Skeletal muscle satellite cell (primary cell): ENCODE data around the gene TMEM50B.
A peak's percentile ranks its signal among the peaks of the same experiment; 100 is the strongest.
"Not testable (repeated sequence)": the region's sequence is repeated elsewhere in the genome, so short reads cannot be mapped to it uniquely, and the experiment has no call there.

ENCODE experiments used
- H3K27me3 ChIP-seq: 2 replicates; pipeline ENCODE4 v1.7.0; 2013; ENCODE audit warnings: low read length; ENCODE audit not compliant: control insufficient read depth, insufficient read depth
- H3K36me3 ChIP-seq: 2 replicates; pipeline ENCODE4 v1.7.0; 2013; ENCODE audit warnings: mild to moderate bottlenecking, control low read depth, low read length; ENCODE audit not compliant: insufficient read depth
- H3K4me1 ChIP-seq: 2 replicates; pipeline ENCODE4 v1.7.0; 2013; ENCODE audit warnings: low read length; ENCODE audit not compliant: control insufficient read depth, insufficient read depth
- H3K4me2 ChIP-seq: 2 replicates; pipeline ENCODE4 v1.7.0; 2013; ENCODE audit warnings: mild to moderate bottlenecking, low read length
- H3K4me3 ChIP-seq: 2 replicates; pipeline ENCODE4 v1.7.0; 2013; ENCODE audit warnings: low read length
- H3K9ac ChIP-seq: 2 replicates; pipeline ENCODE4 v1.7.0; 2013; ENCODE audit warnings: mild to moderate bottlenecking, low read depth, low read length, moderate library complexity
- H3K9me3 ChIP-seq: replicated peaks from 2 replicates; pipeline ENCODE4 v1.7.0; 2013; ENCODE audit warnings: mild to moderate bottlenecking, control low read depth, low read length

Gene TMEM50B

DNA sequence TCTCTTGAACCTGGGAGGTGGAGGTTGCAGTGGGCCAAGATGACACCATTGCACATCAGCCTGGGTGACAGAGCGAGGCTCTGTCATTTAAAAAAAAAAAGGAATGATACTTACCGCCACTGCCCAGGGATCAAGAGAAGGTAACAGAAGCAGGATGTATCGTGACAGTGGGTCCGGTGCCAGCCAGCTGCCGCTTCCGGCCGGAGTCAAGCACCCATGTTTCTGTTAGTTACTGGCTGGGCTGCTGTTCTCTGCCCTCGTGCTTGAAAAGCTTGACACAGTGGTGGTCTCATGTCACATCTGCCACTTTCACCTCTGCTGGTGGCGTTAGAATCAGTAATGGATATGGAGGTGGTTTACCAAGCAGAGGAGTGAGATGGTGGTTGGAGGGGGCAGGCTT lies 55.6 kb downstream of the TMEM50B start:
- H3K4me3 ChIP-seq = no peak overlapping the region
- peaks cover 63% of the 10 kb centered on the region for H3K36me3 ChIP-seq
- H3K9me3 ChIP-seq = no peaks in the 10 kb centered on the region
- H3K4me1 ChIP-seq = peaks cover 20% of the 10 kb centered on the region
- H3K4me2 ChIP-seq = no peak overlapping the region
- H3K27me3 ChIP-seq = no peaks in the 10 kb centered on the region
- H3K9ac ChIP-seq = no peak overlapping the region

DNA sequence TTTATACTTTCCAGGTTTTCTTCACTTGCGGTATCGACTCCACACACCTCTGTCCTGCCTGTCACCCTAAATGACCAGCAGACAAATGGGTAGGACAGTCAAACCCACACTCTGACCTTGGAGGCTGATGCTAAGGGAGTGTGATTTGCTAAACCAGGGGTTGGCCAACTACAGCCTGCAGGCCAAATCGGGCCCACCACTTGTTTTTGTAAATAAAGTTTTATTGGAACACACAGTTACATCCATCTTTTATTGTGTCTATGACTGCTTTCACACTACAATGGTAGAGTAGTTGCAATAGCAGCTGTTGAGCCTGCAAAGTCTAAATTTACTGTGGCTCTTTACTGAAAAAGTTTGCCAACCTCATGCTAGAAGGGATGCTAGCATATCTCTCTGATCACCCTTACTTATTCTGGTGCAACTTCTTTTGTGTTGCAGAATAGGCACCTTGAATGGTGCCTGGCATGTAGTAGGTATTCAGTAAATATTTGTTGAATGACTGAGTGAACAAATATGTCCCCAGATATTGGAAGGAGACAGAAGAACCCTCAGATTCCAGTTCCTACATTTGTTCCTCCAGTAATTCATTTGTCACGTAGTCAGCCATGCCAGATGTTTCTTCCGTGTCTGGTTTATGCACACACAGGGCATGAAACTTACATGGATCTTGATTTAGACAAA lies 57.9 kb downstream of the TMEM50B start:
- Histone ChIP-seq H3K4me2 (no peak overlapping the region), H3K9ac (no peak overlapping the region), H3K36me3 (peaks cover 48% of the 10 kb centered on the region), H3K4me3 (no peak overlapping the region), H3K4me1 (peaks cover 16% of the 10 kb centered on the region), H3K9me3 (no peaks in the 10 kb centered on the region), H3K27me3 (no peaks in the 10 kb centered on the region)

DNA sequence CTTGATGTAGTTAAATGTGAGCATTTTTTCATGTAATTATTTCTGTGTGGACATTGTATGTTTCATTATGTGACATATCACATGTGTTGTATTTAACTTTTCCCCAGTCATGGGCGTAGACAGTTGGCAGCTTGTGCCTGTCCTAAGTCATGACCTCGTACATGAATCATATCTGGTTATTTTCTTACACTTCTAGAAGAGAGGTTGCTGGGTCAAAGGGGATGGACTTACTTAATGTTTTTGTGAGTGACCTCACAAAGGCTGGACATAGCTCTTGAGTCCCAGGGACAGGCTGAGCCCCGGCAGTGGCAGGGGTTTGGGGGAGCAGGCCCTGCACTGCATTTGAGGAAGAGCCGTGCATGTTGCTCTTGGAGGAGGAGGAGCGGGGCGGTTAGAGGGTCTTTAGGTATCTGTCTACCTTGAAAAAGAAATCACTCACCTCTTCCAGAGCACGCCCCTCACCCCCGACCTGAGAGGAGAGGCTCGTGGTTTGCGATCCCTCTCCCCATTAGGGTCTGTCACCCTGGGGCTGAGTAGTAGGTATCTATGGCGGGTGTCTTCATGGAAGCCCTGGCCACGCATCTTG lies 60.1 kb downstream of the TMEM50B start:
- Histone ChIP-seq H3K27me3 (no peaks in the 10 kb centered on the region), H3K4me1 (peaks cover 16% of the 10 kb centered on the region), H3K4me3 (no peak overlapping the region), H3K36me3 (peaks cover 48% of the 10 kb centered on the region), H3K9me3 (no peaks in the 10 kb centered on the region), H3K4me2 (peak overlapping the region; percentile 2), H3K9ac (no peak overlapping the region)

DNA sequence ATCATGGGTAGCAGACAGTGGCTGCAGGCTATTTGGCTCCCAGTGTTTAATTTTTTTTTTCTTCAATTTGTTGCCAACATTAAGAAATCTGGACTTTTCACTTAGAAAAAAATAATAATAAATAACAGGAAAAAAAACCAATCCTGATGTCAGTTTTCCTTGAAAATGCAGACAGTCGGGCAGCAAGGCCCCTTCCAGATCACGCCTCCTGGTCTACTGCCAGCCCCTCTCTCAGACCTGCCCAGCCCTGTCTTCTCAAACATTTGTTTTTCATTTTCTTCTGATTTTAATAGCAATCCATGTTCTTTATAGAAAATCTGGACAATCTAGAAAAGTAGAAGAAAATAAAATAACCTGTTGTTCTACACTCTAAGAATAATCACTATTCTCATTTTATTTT lies 61.1 kb downstream of the TMEM50B start:
- Histone ChIP-seq H3K9me3 (no peaks in the 10 kb centered on the region), H3K4me2 (no peak overlapping the region), H3K27me3 (no peaks in the 10 kb centered on the region), H3K36me3 (peaks cover 44% of the 10 kb centered on the region), H3K9ac (no peak overlapping the region), H3K4me1 (peaks cover 16% of the 10 kb centered on the region), H3K4me3 (no peak overlapping the region)

DNA sequence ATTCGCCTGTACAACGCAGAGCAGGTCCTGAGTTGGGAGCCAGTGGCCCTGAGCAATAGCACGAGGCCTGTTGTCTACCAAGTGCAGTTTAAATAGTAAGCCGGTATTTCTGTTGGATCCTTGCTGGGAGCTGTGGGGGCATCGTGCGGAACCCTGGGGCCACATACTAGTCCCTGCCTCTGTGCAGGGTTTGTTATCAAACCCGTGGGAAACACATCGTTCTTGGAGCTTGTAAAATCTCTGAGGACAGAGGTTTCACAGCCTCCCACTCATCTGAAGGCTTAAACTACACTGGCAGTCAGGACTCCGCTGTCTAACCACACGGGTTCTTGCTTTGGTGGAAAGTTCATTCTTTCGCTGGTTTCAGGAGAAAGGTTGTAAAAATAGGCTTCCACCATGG lies 64.8 kb downstream of the TMEM50B start:
- H3K4me1 ChIP-seq = peaks cover 24% of the 10 kb centered on the region
- no peak overlapping the region for H3K4me2 ChIP-seq
- H3K4me3 ChIP-seq = no peak overlapping the region
- peaks cover 39% of the 10 kb centered on the region for H3K36me3 ChIP-seq
- H3K9ac ChIP-seq = no peak overlapping the region
- no peaks in the 10 kb centered on the region for H3K9me3 ChIP-seq
- no peaks in the 10 kb centered on the region for H3K27me3 ChIP-seq

DNA sequence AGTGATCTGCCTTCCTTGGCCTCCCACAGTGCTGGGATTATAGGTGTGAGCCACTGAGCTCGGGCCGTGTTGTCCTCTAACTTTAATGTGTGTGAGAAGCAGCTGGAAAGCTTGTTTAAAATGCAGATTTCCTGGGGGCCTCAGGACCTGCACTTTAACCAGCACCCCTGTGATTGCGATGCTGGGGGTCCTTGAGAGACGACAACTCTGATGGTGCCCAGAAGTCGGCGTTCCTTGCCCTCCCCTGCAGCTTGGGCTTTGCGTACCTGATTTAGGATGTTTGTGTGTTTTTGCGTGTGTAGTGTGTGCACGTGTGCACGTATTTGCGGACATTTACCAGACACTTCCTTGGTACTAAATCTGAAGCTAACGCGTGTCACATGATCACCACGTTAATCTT lies 65.7 kb downstream of the TMEM50B start:
- no peak overlapping the region for H3K4me2 ChIP-seq
- no peak overlapping the region for H3K4me3 ChIP-seq
- H3K36me3 ChIP-seq = peaks cover 36% of the 10 kb centered on the region
- no peaks in the 10 kb centered on the region for H3K27me3 ChIP-seq
- peaks cover 15% of the 10 kb centered on the region for H3K4me1 ChIP-seq
- H3K9me3 ChIP-seq = no peaks in the 10 kb centered on the region
- H3K9ac ChIP-seq = no peak overlapping the region

DNA sequence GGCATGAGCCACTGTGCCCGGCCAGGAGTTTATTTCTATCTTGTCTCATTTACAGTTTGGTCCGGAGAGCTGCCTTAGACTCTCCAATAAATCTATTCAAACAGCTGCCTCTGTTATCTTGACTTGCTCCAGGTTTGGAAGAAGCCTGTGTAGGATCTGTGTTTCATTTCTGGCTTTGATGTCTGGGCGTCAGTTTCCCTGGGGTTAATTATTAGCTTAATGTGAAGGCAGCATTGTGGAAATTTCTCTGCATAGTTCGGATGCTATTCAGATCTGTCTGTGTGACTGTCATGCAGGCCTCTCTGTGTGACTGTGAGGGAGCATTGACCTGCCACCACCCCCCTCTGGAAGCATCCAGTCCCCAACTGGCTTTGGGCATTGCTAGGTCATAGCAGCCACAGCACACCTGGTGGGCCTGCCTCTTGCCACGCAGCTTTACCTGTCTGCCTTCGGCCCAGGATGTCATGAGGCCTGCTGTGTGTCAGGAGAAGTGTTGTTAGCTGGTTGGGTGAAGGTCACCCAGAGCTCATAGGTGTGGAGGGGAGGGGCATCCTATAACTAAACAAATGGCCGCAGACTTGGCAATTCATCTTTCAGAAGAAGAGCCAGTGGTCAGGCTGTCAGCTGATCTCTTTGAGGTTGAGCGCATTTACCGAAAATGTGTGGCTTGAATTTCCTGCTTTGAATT lies 66.8 kb downstream of the TMEM50B start:
- Histone ChIP-seq H3K36me3 (peaks cover 36% of the 10 kb centered on the region), H3K9ac (no peak overlapping the region), H3K4me1 (peaks cover 12% of the 10 kb centered on the region), H3K27me3 (no peaks in the 10 kb centered on the region), H3K4me2 (no peak overlapping the region), H3K4me3 (no peak overlapping the region), H3K9me3 (no peaks in the 10 kb centered on the region)

DNA sequence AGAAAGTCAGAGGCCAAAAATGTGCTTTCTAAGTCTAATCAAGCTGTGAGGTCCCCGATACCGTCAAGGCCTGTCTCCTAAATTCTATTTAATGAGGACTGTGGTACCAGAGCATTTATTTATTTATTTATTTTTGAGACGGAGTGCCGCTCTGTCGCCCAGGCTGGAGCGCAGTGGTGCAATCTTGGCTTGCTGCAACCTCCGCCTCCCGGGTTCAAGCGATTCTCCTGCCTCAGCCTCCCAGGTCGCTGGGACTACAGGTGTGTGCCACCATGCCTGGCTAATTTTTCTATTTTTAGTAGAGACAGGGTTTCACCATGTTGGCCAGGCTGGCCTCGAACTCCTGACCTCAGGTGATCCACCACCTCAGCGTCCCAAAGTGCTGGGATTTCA lies 67.3 kb downstream of the TMEM50B start:
- peaks cover 32% of the 10 kb centered on the region for H3K36me3 ChIP-seq
- not testable (repeated sequence) for H3K4me3 ChIP-seq, H3K9ac ChIP-seq, H3K27me3 ChIP-seq, H3K4me2 ChIP-seq, H3K9me3 ChIP-seq
- H3K4me1 ChIP-seq = peaks cover 12% of the 10 kb centered on the region

DNA sequence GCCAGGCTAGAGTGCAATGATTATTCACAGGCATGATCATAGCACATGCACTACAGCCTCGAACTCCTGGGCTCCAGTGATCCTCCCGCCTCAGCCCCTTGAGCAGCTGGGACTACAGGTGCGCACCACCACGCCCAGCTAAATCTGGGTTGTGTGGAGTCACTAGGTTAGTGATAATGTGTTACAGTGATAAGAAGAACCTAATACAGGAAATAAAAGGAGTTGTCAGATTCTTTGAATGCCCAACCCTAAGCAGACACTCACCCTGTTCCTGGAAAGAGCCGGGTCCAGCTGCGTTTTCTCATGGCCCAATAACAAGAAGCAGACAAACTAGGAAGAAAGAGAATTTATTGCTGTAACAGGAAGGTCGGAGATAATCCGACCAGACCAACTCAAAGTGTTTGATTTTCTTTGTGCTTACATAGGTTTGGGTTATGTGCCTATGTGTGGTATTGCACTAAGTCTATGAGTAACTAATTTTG lies 67.8 kb downstream of the TMEM50B start:
- Histone ChIP-seq H3K4me1 (peaks cover 12% of the 10 kb centered on the region), H3K9ac (no peak overlapping the region), H3K27me3 (no peaks in the 10 kb centered on the region), H3K4me3 (no peak overlapping the region), H3K36me3 (peaks cover 30% of the 10 kb centered on the region), H3K9me3 (no peaks in the 10 kb centered on the region), H3K4me2 (no peak overlapping the region)

DNA sequence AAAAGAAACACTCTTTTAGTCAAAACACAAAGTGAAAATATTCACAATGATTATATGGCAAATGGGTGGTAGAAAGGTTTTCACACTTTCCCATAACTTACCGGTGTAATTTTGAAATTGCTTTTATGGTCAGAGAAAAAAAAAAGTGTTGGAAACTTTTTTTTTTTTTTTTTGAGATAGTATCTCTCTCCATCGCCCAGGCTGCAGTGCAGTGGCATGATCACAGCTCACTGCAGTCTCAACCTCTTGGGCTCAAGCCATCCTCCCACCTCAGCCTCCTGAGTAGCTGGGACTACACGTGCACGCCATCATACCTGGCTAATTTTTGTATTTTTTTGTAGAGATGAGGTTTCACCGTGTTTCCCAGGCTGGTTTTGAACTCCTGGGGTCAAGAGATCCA lies 73.3 kb downstream of the TMEM50B start:
- no peaks in the 10 kb centered on the region for H3K9me3 ChIP-seq
- no peak overlapping the region for H3K9ac ChIP-seq
- H3K4me3 ChIP-seq = no peak overlapping the region
- H3K4me1 ChIP-seq = peaks cover 31% of the 10 kb centered on the region
- no peak overlapping the region for H3K4me2 ChIP-seq
- peaks cover 13% of the 10 kb centered on the region for H3K36me3 ChIP-seq
- no peaks in the 10 kb centered on the region for H3K27me3 ChIP-seq

GRCh38 chr21:33403786-33404585 lies 75.8 kb downstream of the TMEM50B start:
- H3K9ac ChIP-seq = peak overlapping the region; percentile 92
- peaks cover 6% of the 10 kb centered on the region for H3K36me3 ChIP-seq
- no peaks in the 10 kb centered on the region for H3K27me3 ChIP-seq
- peak overlapping the region; percentile 79 for H3K4me2 ChIP-seq
- H3K4me3 ChIP-seq = peak overlapping the region; percentile 73
- peaks cover 19% of the 10 kb centered on the region for H3K4me1 ChIP-seq
- H3K9me3 ChIP-seq = no peaks in the 10 kb centered on the region
